Activated CD8-positive, alpha-beta T cell treated with anti-CD3 and anti-CD28 coated beads for 36 hours (primary cell): Measurements from ENCODE around the gene TRIM25. TPM values are rescaled to one million over a fixed set of nuclear protein-coding genes. Genes with fewer than 3 reads are reported as not detected.

Source experiments
- ATAC-seq: fragments of 200-7000 bp; cut with Tn5 transposase; one replicate; pipeline ENCODE4 v1.10.0; 2021; ENCODE audit warnings: mild to moderate bottlenecking, moderate library complexity
- CTCF ChIA-PET: fragments of 350-600 bp; sonication (Branson Sonifier 250); formaldehyde crosslinking; loops from one replicate; lab custom pipeline; 2021; ENCODE audit warnings: antibody characterized with exemption; lab: Charles Lee
- POLR2A ChIA-PET: fragments of 350-600 bp; sonication (Branson Sonifier 250); formaldehyde crosslinking; loops from one replicate; lab custom pipeline; 2021; ENCODE audit warnings: antibody characterized with exemption; lab: Charles Lee
- DNase-seq: peaks from one replicate; pipeline ENCODE4 v3.0.0-alpha.2; 2020
- H3K27ac Mint-ChIP-seq: one replicate; pipeline ENCODE4 v1.8.0; 2021; ENCODE audit warnings: mild to moderate bottlenecking, mixed read lengths
- H3K27me3 Mint-ChIP-seq: one replicate; pipeline ENCODE4 v1.8.0; 2021; ENCODE audit warnings: mixed read lengths
- H3K36me3 Mint-ChIP-seq: one replicate; pipeline ENCODE4 v1.8.0; 2021; ENCODE audit warnings: low read depth, mixed read lengths
- H3K4me1 Mint-ChIP-seq: one replicate; pipeline ENCODE4 v1.8.0; 2021; ENCODE audit warnings: low read depth, mixed read lengths
- H3K4me3 Mint-ChIP-seq: one replicate; pipeline ENCODE4 v1.8.0; 2021; ENCODE audit warnings: mild to moderate bottlenecking, moderate library complexity, mixed read lengths
- H3K9me3 Mint-ChIP-seq: one replicate; pipeline ENCODE4 v1.8.0; 2021; ENCODE audit warnings: mixed read lengths
- CTCF ChIP-seq: fragments of 200-600 bp; IDR thresholded peaks from one replicate; pipeline ENCODE4 v1.8.0; 2022; ENCODE audit warnings: antibody characterized with exemption, mild to moderate bottlenecking
- intact Hi-C: fragments of 100-400 bp; cut with micrococcal nuclease; formaldehyde crosslinking; loops from one replicate; pipeline ENCODE4 v1.10.0; 2022
- total RNA-seq, 2 experiments: library from RNA; stranded (reverse); gene quantifications; one replicate each; pipeline ENCODE4 v1.2.3, GENCODE V29; 2021

TRIM25 gene
- total RNA-seq, 2 experiments from 2014 or later: 94.2 to 95.6 TPM

DNA sequence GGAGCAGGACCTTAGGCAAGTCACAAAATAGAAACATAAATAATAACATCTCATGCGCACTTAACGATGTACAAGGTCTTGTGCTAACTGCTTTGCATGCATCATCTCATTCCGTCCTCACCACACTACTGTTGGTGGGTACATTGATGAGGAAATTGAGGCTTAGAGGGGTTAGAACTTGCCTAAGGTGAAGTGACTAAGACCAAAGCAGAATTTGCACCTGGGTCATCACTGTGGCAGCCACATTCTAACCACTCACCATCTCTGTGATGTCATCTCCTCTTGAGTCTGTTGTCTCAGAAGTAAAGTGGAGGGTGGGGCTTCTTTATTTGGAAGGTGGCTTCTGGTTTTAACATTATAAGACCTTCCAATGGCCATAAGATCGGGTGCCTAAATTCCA lies 20.4 kb upstream of the TRIM25 start:
- POLR2A ChIA-PET: no interaction called here
- Mint-ChIP-seq H3K4me1 (peaks cover 14% of the 10 kb centered on the region), H3K27me3 (no peaks in the 10 kb centered on the region), H3K4me3 (no peak overlapping the region), H3K36me3 (peaks cover 41% of the 10 kb centered on the region), H3K27ac (no peak overlapping the region), H3K9me3 (peaks cover 12% of the 10 kb centered on the region)
- CTCF ChIA-PET: interaction anchor here (1.4 kb wide), 1 partner anchor 40 kb away, joined by 3 read pairs; no protein-coding TSS in a partner anchor
- intact Hi-C loops: no loop called here
- no peak for TF ChIP-seq CTCF
- DNase-seq (peak; percentile 45), ATAC-seq (peak; percentile 79)

DNA sequence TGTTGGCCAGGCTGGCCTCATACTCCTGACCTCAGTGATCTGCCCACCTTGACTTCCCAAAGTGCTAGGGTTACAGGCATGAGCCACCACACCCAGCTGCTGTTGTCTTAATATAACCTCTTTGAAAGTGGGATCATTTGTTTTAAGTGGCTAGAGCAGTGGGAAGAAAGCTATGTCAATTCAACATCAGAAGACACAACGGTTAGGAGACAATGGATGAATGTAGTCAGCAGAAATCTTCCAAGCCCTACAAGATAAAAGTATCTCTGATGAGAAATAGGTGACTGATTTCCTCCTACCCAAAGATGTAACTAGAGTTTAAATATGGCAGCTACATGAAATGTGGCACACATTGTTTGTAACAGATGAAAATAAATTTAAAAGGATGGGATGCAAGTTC lies 20.0 kb upstream of the TRIM25 start:
- H3K4me3 Mint-ChIP-seq: no peak overlapping the region
- ChIA-PET POLR2A (no interaction called here), CTCF (interaction anchor here (0.6 to 1.4 kb wide), 2 partner anchors 40 to 43 kb away, joined by 3 read pairs; no protein-coding TSS in a partner anchor)
- TF ChIP-seq CTCF: no peak
- peaks cover 12% of the 10 kb centered on the region for H3K9me3 Mint-ChIP-seq
- H3K4me1 Mint-ChIP-seq: peaks cover 14% of the 10 kb centered on the region
- DNase-seq (no peak), ATAC-seq (no peak)
- H3K27me3 Mint-ChIP-seq: no peaks in the 10 kb centered on the region
- intact Hi-C loops: no loop called here
- H3K36me3 Mint-ChIP-seq: peaks cover 38% of the 10 kb centered on the region
- H3K27ac Mint-ChIP-seq: no peak overlapping the region

DNA sequence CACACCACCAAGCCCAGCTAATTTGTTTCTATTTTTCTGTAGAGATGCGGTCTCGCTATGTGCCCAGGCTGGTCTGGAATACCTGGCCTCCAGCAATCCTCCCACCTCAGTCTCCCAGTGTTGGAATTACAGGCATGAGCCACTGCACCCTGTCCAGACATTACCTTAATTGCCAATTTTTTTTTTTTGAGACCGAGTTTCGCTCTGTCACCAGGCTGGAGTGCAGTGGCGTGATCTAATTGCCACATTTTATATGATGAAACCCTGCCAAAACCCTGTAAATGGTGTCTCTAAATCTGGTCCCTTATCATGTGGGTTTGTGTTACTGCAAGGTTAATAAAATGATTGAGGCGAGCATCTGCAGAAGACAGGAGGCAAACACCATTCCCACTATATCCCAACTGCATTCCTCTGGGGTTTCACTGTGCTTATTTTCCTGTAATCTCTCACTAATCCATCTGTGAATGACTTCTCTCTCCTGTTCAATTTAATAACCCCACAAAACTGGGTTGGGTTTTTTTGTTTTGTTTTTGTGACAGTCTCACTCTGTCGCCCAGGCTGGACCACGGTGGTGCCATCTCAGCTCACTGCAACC lies 19.4 kb upstream of the TRIM25 start:
- ATAC-seq (no peak), DNase-seq (no peak)
- Mint-ChIP-seq H3K27ac (no peak overlapping the region), H3K27me3 (no peaks in the 10 kb centered on the region), H3K4me1 (peaks cover 12% of the 10 kb centered on the region), H3K36me3 (peaks cover 32% of the 10 kb centered on the region), H3K9me3 (peaks cover 12% of the 10 kb centered on the region), H3K4me3 (no peak overlapping the region)
- no peak for TF ChIP-seq CTCF
- ChIA-PET POLR2A (interaction anchor here (0.6 to 0.7 kb wide), 2 partner anchors 54 to 55 kb away, joined by 3 read pairs; no protein-coding TSS in a partner anchor), CTCF (interaction anchor here (0.6 to 1.4 kb wide), 3 partner anchors 39 to 113 kb away, joined by 3 to 4 read pairs (median 3); no protein-coding TSS in a partner anchor)
- intact Hi-C loops: no loop called here

- no peaks in the 10 kb centered on the region for H3K27me3 Mint-ChIP-seq
- no peak for DNase-seq
- ChIA-PET POLR2A (interaction anchor here (1.3 kb wide), 1 partner anchor 17 kb away, joined by 4 read pairs; the partner anchor contains the start of gene TRIM25), CTCF (interaction anchor here (1.2 kb wide), 1 partner anchor 111 kb away, joined by 4 read pairs; no protein-coding TSS in a partner anchor)
- H3K4me1 Mint-ChIP-seq: no peaks in the 10 kb centered on the region
- no peak overlapping the region for H3K27ac Mint-ChIP-seq
- peaks cover 12% of the 10 kb centered on the region for H3K9me3 Mint-ChIP-seq
- intact Hi-C loops: no loop called here
- no peak for ATAC-seq
- TF ChIP-seq CTCF: no peak
- peaks cover 19% of the 10 kb centered on the region for H3K36me3 Mint-ChIP-seq
- H3K4me3 Mint-ChIP-seq: no peak overlapping the region
Measured at GRCh38 chr17:56930739-56931337, 17.0 kb upstream of the TRIM25 start.

DNA sequence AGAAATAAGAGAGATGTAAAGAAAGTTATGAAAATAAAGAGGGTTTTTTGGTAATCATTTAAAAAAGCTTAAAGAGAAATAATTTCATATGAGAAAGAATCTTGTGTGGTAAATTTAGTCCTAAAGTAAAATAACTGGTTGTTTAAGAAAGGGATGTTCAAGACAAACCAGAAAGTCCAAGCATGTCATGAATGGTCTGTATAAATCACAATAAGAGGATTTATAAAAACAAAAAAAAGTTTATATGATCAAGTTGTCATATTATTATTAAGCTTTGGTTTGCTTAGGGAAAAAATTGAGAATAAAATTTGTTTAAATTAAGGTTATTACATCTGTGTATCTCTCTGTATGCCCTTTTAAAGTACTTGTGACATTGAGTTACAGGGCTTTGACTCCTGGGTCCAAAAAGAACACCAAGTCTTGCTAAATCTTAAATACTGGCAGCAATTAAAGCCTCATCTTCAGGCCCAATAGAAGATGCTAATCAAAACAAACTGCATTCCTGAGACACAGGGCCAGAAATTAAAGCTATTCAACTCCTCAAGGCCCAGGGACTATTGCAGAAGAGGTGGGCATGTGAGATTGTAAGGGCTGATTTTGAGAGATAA lies 15.6 kb upstream of the TRIM25 start:
- no peaks in the 10 kb centered on the region for H3K4me1 Mint-ChIP-seq
- H3K36me3 Mint-ChIP-seq: peaks cover 16% of the 10 kb centered on the region
- no peak for ATAC-seq
- peaks cover 3% of the 10 kb centered on the region for H3K27me3 Mint-ChIP-seq
- intact Hi-C loops: no loop called here
- ChIA-PET POLR2A (no interaction called here), CTCF (no interaction called here)
- no peak overlapping the region for H3K27ac Mint-ChIP-seq
- H3K9me3 Mint-ChIP-seq: peaks cover 12% of the 10 kb centered on the region
- TF ChIP-seq CTCF: no peak
- no peak for DNase-seq
- no peak overlapping the region for H3K4me3 Mint-ChIP-seq
